Measurements from ENCODE around the gene GALNT16.

DNA sequence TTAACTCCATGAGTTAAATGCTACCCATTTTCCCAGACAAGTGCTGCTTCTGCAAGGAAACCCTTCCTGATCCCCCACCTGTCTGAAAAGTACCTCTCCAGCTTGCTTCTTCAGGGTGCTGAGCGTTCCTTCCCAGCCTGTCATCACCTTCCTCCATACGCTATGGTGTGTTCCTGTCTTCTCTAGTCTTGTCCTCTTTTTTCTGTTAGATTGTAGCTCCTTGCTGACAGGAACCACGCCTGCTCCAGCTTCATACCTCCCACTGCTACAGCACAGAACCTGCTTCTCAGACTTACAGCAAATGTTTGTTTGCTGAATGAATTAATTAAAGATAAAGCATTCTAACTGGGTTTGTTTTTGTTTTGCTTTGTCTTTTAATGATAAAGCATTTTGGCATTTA lies 99.0 kb downstream of the GALNT16 start:
- TF ChIP-seq, protein P1, sequence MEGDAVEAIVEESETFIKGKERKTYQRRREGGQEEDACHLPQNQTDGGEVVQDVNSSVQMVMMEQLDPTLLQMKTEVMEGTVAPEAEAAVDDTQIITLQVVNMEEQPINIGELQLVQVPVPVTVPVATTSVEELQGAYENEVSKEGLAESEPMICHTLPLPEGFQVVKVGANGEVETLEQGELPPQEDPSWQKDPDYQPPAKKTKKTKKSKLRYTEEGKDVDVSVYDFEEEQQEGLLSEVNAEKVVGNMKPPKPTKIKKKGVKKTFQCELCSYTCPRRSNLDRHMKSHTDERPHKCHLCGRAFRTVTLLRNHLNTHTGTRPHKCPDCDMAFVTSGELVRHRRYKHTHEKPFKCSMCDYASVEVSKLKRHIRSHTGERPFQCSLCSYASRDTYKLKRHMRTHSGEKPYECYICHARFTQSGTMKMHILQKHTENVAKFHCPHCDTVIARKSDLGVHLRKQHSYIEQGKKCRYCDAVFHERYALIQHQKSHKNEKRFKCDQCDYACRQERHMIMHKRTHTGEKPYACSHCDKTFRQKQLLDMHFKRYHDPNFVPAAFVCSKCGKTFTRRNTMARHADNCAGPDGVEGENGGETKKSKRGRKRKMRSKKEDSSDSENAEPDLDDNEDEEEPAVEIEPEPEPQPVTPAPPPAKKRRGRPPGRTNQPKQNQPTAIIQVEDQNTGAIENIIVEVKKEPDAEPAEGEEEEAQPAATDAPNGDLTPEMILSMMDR (IDR thresholded peaks at IDR 0.05): no peak
- TF ChIP-seq POLR2A (IDR thresholded peaks at IDR 0.05): no peak
